ENCODE results near the gene DDAH2.

DDAH2 gene

GRCh38 chr6:31677955-31678354, 51.1 kb downstream of the DDAH2 start:
- H3K36me3 ChIP-seq (ENCODE audit: control insufficient read depth, insufficient read depth, low read length) = no peaks in the 10 kb centered on the region
- no peaks in the 10 kb centered on the region for H3K9me3 ChIP-seq (ENCODE audit: control insufficient read depth, low read length)
- no peaks in the 10 kb centered on the region for H3K27me3 ChIP-seq (replicated peaks; ENCODE audit: control insufficient read depth, insufficient read depth, low read length, poor library complexity, severe bottlenecking)
- no peak overlapping the region for H3K4me3 ChIP-seq (ENCODE audit: insufficient read depth, low read depth, low read length, poor library complexity, severe bottlenecking)
- H3K27ac ChIP-seq (ENCODE audit: insufficient read depth, low read length, poor library complexity, severe bottlenecking) = no peak overlapping the region
- no peak for DNase-seq
- peaks cover 10% of the 10 kb centered on the region for H3K4me1 ChIP-seq (ENCODE audit: control insufficient read depth, insufficient read depth, low read length, poor library complexity, severe bottlenecking)
